Neural progenitor cell (in vitro differentiated cells): Measurements from ENCODE around the gene ASXL1. TPM values are rescaled to one million over a fixed set of nuclear protein-coding genes. Genes with fewer than 3 reads are reported as not detected.
A peak's percentile ranks its signal among the peaks of the same experiment; 100 is the strongest.

Source experiments
- DNase-seq: peaks from one replicate; pipeline ENCODE4 v3.0.0-alpha.2; 2016; ENCODE audit warnings: low spot score
- H2AFZ ChIP-seq: fragments of 200-600 bp; sonication (generic); replicated peaks from 2 replicates; pipeline ENCODE4 v1.6.1; 2016; ENCODE audit warnings: antibody characterized with exemption
- H3F3A ChIP-seq: fragments of 200-600 bp; sonication (generic); 2 replicates; pipeline ENCODE4 v1.6.1; 2016; ENCODE audit warnings: antibody characterized with exemption, low read depth
- H3K27ac ChIP-seq: fragments of 200-600 bp; sonication (generic); 2 replicates; pipeline ENCODE4 v1.5.1; 2016; ENCODE audit warnings: mild to moderate bottlenecking
- H3K27me3 ChIP-seq: fragments of 200-600 bp; sonication (generic); 2 replicates; pipeline ENCODE4 v1.6.1; 2016; ENCODE audit warnings: mild to moderate bottlenecking, moderate library complexity
- H3K36me3 ChIP-seq: fragments of 200-600 bp; sonication (generic); 2 replicates; pipeline ENCODE4 v1.5.1; 2016
- H3K4me1 ChIP-seq: fragments of 200-600 bp; sonication (generic); 2 replicates; pipeline ENCODE4 v1.6.1; 2016; ENCODE audit warnings: mixed run types
- H3K4me2 ChIP-seq: fragments of 200-600 bp; sonication (generic); 2 replicates; pipeline ENCODE4 v1.6.1; 2016
- H3K4me3 ChIP-seq: fragments of 200-600 bp; sonication (generic); 2 replicates; pipeline ENCODE4 v1.5.1; 2016
- H3K79me2 ChIP-seq: fragments of 200-600 bp; sonication (generic); 2 replicates; pipeline ENCODE4 v1.6.1; 2016; ENCODE audit warnings: low read depth
- H3K9ac ChIP-seq: fragments of 200-600 bp; sonication (generic); 2 replicates; pipeline ENCODE4 v1.6.1; 2016
- H3K9me3 ChIP-seq: fragments of 200-600 bp; sonication (generic); 2 replicates; pipeline ENCODE4 v1.5.1; 2016; ENCODE audit warnings: low read depth
- H4K20me1 ChIP-seq: fragments of 200-600 bp; sonication (generic); 2 replicates; pipeline ENCODE4 v1.6.1; 2016; ENCODE audit warnings: low read depth
- H3K27ac Mint-ChIP-seq: 3 replicates; pipeline ENCODE4 v1.8.0; 2021; ENCODE audit warnings: mixed read lengths
- H3K27me3 Mint-ChIP-seq: 2 replicates; pipeline ENCODE4 v1.8.0; 2022; ENCODE audit warnings: low read depth, mild to moderate bottlenecking, inconsistent platforms, moderate library complexity, mixed read lengths; ENCODE audit not compliant: insufficient read depth
- H3K36me3 Mint-ChIP-seq: 3 replicates; pipeline ENCODE4 v1.8.0; 2021; ENCODE audit warnings: mixed read lengths
- H3K4me1 Mint-ChIP-seq: 3 replicates; pipeline ENCODE4 v1.8.0; 2021; ENCODE audit warnings: mixed read lengths
- H3K4me3 Mint-ChIP-seq: 3 replicates; pipeline ENCODE4 v1.8.0; 2021; ENCODE audit warnings: mild to moderate bottlenecking, moderate library complexity, mixed read lengths
- H3K9me3 Mint-ChIP-seq: 3 replicates; pipeline ENCODE4 v1.8.0; 2020; ENCODE audit warnings: mixed read lengths
- EZH2 ChIP-seq: fragments of 200-600 bp; sonication (generic); IDR thresholded peaks from 2 replicates; pipeline ENCODE4 v1.6.1; 2017; ENCODE audit warnings: antibody characterized with exemption, mild to moderate bottlenecking, moderate library complexity
- EZH2phosphoT487 ChIP-seq: fragments of 200-600 bp; sonication (generic); IDR thresholded peaks from 2 replicates; pipeline ENCODE4 v1.6.1; 2017; ENCODE audit warnings: antibody characterized with exemption
- total RNA-seq: library from RNA; depleted of rRNA; stranded (reverse); fragments of >200 nt; gene quantifications from 2 replicates; pipeline ENCODE4 v1.2.3, GENCODE V29; 2015; ENCODE audit warnings: low replicate concordance
- TF ChIP-seq, protein P1 (sequence below): fragments of 200-600 bp; sonication (generic); IDR thresholded peaks from 2 replicates; pipeline ENCODE4 v1.5.1; 2017; ENCODE audit warnings: antibody characterized with exemption, mild to moderate bottlenecking

Gene ASXL1
- total RNA-seq, 1 donor from 2014 or later = 48.2 TPM

DNA sequence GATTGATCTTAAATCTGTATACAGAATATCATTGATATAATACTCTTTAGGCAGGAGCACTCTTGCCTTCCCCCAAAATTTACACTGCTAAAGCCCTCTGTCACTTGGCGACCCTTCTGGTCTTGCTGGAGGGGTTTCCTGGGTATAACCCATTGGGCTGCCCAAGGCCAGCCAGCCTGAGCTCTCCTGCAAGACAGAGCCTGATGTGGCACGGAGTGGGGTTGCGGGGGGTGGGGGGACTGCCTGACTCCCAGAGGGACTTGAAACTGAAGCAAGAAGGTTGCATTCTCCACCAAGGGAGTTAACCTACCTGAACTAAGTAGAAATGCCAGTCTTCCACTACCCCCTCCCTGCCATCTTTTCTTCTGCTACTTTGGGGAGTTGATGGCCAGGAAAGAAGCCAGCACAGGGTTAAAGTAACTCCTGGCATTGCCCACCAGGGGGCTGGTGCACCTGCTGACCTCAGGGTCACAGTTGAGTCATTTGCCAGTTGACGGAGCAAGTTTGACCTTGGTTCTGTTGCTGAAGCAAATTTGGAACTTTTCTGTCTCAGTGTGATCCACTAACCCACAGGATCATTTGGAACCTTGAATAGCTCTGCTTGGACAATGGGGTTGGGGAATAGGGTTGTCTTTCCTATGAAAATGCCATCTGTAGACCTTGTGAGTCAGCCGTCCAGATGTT lies 79.4 kb downstream of the ASXL1 start:
- H3K36me3 Mint-ChIP-seq = peaks cover 50% of the 10 kb centered on the region
- DNase-seq = no peak

DNA sequence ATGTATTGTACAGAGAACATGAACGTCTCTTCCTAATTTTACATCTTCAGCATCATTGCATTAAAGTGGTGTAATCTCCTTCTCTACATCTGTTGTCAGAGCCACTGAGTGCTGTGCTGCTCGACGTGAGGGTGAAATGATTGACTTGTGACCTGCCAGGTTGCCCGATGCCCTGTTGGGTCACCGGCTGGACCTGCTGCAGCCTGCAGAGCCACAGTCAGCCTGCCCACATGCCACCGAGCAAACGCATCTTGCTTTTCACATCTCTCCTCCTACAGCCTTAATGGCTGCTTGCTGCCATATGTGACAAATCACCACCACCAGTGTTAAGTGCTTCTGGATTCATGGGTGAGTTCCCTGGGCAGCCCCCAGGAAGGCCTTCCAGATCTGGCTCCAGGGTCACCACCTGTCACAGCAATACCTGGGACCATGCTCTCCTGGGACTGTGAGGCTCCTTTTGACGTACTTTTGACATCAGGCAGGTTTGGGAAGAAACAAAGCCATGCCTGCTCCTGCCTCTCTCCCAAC lies 80.3 kb downstream of the ASXL1 start:
- Mint-ChIP-seq H3K4me3 (no peak overlapping the region), H3K9me3 (no peaks in the 10 kb centered on the region), H3K27ac (no peak overlapping the region), H3K4me1 (peaks cover 3% of the 10 kb centered on the region), H3K27me3 (peaks cover 6% of the 10 kb centered on the region), H3K36me3 (peaks cover 47% of the 10 kb centered on the region)
- Histone ChIP-seq H3K9ac (no peak overlapping the region), H2AFZ (no peak overlapping the region), H3K9me3 (no peaks in the 10 kb centered on the region), H3K36me3 (peaks cover 6% of the 10 kb centered on the region), H3K4me3 (no peak overlapping the region), H3K27me3 (no peaks in the 10 kb centered on the region), H3K27ac (no peak overlapping the region), H3K4me2 (no peak overlapping the region), H3K4me1 (peaks cover 5% of the 10 kb centered on the region), H4K20me1 (peaks cover 39% of the 10 kb centered on the region), H3F3A (peaks cover 5% of the 10 kb centered on the region), H3K79me2 (no peaks in the 10 kb centered on the region)
- TF ChIP-seq EZH2 (no peak), EZH2phosphoT487 (no peak)
- TF ChIP-seq, protein P1, sequence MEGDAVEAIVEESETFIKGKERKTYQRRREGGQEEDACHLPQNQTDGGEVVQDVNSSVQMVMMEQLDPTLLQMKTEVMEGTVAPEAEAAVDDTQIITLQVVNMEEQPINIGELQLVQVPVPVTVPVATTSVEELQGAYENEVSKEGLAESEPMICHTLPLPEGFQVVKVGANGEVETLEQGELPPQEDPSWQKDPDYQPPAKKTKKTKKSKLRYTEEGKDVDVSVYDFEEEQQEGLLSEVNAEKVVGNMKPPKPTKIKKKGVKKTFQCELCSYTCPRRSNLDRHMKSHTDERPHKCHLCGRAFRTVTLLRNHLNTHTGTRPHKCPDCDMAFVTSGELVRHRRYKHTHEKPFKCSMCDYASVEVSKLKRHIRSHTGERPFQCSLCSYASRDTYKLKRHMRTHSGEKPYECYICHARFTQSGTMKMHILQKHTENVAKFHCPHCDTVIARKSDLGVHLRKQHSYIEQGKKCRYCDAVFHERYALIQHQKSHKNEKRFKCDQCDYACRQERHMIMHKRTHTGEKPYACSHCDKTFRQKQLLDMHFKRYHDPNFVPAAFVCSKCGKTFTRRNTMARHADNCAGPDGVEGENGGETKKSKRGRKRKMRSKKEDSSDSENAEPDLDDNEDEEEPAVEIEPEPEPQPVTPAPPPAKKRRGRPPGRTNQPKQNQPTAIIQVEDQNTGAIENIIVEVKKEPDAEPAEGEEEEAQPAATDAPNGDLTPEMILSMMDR = no peak
- DNase-seq = no peak

More for the DNA sequence above, 79.4 kb downstream of the ASXL1 start:
- Mint-ChIP-seq H3K4me1 (peaks cover 3% of the 10 kb centered on the region), H3K27ac (no peak overlapping the region), H3K27me3 (peaks cover 6% of the 10 kb centered on the region), H3K4me3 (no peak overlapping the region), H3K9me3 (no peaks in the 10 kb centered on the region)
- Histone ChIP-seq H3K9ac (no peak overlapping the region), H3K79me2 (no peaks in the 10 kb centered on the region), H4K20me1 (peaks cover 33% of the 10 kb centered on the region), H3K36me3 (peaks cover 6% of the 10 kb centered on the region), H3K4me2 (no peak overlapping the region), H3K4me1 (peaks cover 5% of the 10 kb centered on the region), H3K27me3 (no peaks in the 10 kb centered on the region), H3F3A (peaks cover 3% of the 10 kb centered on the region), H2AFZ (no peak overlapping the region), H3K9me3 (no peaks in the 10 kb centered on the region), H3K27ac (no peak overlapping the region), H3K4me3 (no peak overlapping the region)
- TF ChIP-seq EZH2 = no peak
- TF ChIP-seq EZH2phosphoT487 = no peak
- TF ChIP-seq, protein P1 = peak; percentile 48

DNA sequence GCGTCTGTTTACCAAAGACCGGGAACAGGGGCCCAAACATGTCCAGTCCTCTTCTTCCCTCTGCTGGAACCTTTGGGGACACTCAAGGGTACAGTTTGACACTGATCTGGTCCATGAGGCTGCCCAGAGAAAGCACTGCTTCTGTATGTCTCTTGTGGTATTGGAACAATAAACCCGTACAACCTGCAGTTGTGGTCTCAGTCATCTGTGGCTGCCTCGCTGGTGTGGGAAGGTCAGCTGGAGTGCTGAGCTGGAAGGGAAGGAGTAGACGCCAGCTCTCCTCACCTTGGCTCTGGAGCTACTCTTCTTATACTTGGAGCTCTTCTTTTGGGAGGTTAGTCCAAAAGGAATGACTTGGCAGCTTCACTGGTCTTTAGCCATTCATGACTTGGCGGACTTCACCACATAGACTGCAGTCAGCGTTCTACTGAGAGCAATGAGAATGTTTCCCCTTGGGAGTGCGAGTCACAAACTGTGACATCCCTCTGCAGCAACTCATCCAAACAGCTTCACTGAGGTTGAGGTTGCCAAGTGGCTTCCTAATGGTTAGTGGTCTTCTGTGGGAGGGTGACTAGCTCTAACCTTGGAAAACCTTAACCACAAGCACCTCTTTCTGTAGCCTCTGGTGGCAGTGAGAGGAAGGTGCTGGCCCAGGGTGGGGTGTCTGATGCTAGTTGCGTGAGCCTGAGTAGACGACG lies 81.2 kb downstream of the ASXL1 start:
- peaks cover 3% of the 10 kb centered on the region for H3K4me1 Mint-ChIP-seq
- Histone ChIP-seq H2AFZ (no peak overlapping the region), H3K4me2 (no peak overlapping the region), H3K79me2 (no peaks in the 10 kb centered on the region), H4K20me1 (peaks cover 39% of the 10 kb centered on the region), H3K4me1 (peaks cover 6% of the 10 kb centered on the region), H3K9ac (no peak overlapping the region), H3F3A (peaks cover 8% of the 10 kb centered on the region), H3K36me3 (peaks cover 1% of the 10 kb centered on the region), H3K27me3 (no peaks in the 10 kb centered on the region), H3K4me3 (no peak overlapping the region), H3K27ac (no peak overlapping the region), H3K9me3 (no peaks in the 10 kb centered on the region)
- TF ChIP-seq EZH2phosphoT487 = no peak
- TF ChIP-seq, protein P1 = no peak
- TF ChIP-seq EZH2 = no peak
- no peak overlapping the region for H3K27ac Mint-ChIP-seq
- no peaks in the 10 kb centered on the region for H3K9me3 Mint-ChIP-seq
- no peak for DNase-seq
- peaks cover 46% of the 10 kb centered on the region for H3K36me3 Mint-ChIP-seq
- peaks cover 6% of the 10 kb centered on the region for H3K27me3 Mint-ChIP-seq
- H3K4me3 Mint-ChIP-seq = no peak overlapping the region
